ENCODE measurements around the gene OR10A4. TPM values are rescaled to one million over a fixed set of nuclear protein-coding genes. Genes with fewer than 3 reads are reported as not detected.
A peak's percentile ranks its signal among the peaks of the same experiment; 100 is the strongest.
"Not testable (repeated sequence)": the region's sequence is repeated elsewhere in the genome, so short reads cannot be mapped to it uniquely, and the experiment has no call there.

The OR10A4 gene
- total RNA-seq, 1 experiment from 2014 or later: not detected

DNA sequence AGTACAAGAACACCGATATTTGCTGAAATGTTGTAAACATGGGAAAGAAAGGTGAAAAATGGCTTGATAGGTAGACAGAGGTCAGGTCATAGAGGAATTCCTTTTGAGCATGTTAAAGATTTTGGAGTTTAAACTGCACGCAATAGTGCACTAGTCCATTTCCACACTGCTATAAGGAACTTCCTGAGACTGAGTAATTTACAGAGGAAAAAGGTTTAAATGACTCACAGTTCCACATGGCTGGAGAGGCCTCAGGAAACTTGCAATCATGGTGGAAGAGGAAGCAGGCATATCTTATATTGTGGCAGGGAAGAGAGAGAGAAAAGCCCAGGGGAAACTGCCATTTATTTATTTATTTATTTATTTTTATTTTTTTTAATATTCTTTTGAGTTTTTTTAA lies 25.9 kb upstream of the OR10A4 start:
- Histone ChIP-seq H3K27ac (ENCODE audit: low read length) (no peak overlapping the region), H3K27me3 (ENCODE audit: low read length) (no peaks in the 10 kb centered on the region), H2AFZ (ENCODE audit: low read length) (no peak overlapping the region), H3K4me1 (ENCODE audit: insufficient read depth, low read length) (no peaks in the 10 kb centered on the region), H3F3A (ENCODE audit: low read length, unreplicated experiment) (no peaks in the 10 kb centered on the region), H3K4me3 (ENCODE audit: low read length) (no peak overlapping the region), H3K9ac (ENCODE audit: low read length) (no peak overlapping the region), H4K20me1 (ENCODE audit: low read length) (no peaks in the 10 kb centered on the region), H3K79me2 (ENCODE audit: low read length) (no peaks in the 10 kb centered on the region), H3K4me2 (ENCODE audit: low read length) (no peak overlapping the region), H3K9me3 (ENCODE audit: low read length) (no peaks in the 10 kb centered on the region), H3K9me2 (replicated peaks; ENCODE audit: low read length) (no peaks in the 10 kb centered on the region), H3K36me3 (ENCODE audit: low read depth, low read length) (no peaks in the 10 kb centered on the region)
- TF ChIP-seq EZH2phosphoT487 (IDR thresholded peaks at IDR 0.05; ENCODE audit: borderline replicate concordance, low read length) (no peak), EZH2 (IDR thresholded peaks at IDR 0.05; ENCODE audit: low read length, unreplicated experiment) (no peak)
- TF ChIP-seq, protein P1, sequence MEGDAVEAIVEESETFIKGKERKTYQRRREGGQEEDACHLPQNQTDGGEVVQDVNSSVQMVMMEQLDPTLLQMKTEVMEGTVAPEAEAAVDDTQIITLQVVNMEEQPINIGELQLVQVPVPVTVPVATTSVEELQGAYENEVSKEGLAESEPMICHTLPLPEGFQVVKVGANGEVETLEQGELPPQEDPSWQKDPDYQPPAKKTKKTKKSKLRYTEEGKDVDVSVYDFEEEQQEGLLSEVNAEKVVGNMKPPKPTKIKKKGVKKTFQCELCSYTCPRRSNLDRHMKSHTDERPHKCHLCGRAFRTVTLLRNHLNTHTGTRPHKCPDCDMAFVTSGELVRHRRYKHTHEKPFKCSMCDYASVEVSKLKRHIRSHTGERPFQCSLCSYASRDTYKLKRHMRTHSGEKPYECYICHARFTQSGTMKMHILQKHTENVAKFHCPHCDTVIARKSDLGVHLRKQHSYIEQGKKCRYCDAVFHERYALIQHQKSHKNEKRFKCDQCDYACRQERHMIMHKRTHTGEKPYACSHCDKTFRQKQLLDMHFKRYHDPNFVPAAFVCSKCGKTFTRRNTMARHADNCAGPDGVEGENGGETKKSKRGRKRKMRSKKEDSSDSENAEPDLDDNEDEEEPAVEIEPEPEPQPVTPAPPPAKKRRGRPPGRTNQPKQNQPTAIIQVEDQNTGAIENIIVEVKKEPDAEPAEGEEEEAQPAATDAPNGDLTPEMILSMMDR (conservative IDR thresholded peaks at IDR 0.05; ENCODE audit: low read depth, low read length): no peak
- ChIA-PET POLR2A (ENCODE audit: unreplicated experiment) (no interaction called here), CTCF (no interaction called here)
- BruUV-seq (replicated peaks): no TSS peak
- DNase-seq (no peak), ATAC-seq (no peak)
- intact Hi-C loops (cut with micrococcal nuclease): no loop called here

DNA sequence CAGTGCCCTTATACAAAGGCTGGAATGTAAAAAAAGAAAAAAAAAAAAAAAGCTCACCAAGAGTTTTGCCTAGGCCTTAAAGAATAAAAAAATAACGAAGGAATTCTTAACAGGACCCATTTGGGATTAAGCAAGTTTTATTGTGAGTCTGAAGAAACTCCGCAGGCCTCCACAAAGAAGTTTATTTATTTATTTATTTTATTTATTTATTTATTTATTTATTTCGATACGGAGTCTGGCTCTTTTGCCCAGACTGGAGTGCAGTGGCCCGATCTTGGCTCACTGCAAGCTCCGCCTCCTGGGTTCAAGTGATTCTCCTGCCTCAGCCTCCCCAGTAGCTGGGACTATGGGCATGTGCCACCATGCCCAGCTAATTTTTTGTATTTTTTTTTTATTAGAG lies 21.6 kb upstream of the OR10A4 start:
- H3K9me3 ChIP-seq (ENCODE audit: low read length); intact Hi-C loops (cut with micrococcal nuclease); DNase-seq; H3F3A ChIP-seq (ENCODE audit: low read length, unreplicated experiment); H3K4me2 ChIP-seq (ENCODE audit: low read length); H3K9ac ChIP-seq (ENCODE audit: low read length); H3K27me3 ChIP-seq (ENCODE audit: low read length); H3K36me3 ChIP-seq (ENCODE audit: low read depth, low read length); CTCF ChIA-PET; H3K27ac ChIP-seq (ENCODE audit: low read length); H3K79me2 ChIP-seq (ENCODE audit: low read length); H4K20me1 ChIP-seq (ENCODE audit: low read length); H3K4me3 ChIP-seq (ENCODE audit: low read length); H3K9me2 ChIP-seq (replicated peaks; ENCODE audit: low read length); BruUV-seq (replicated peaks); H2AFZ ChIP-seq (ENCODE audit: low read length); H3K4me1 ChIP-seq (ENCODE audit: insufficient read depth, low read length); ATAC-seq: not testable (repeated sequence)
- POLR2A ChIA-PET (ENCODE audit: unreplicated experiment): interaction anchor here (0.6 kb wide), 1 partner anchor 619 kb away, joined by 6 read pairs; no protein-coding TSS in a partner anchor

DNA sequence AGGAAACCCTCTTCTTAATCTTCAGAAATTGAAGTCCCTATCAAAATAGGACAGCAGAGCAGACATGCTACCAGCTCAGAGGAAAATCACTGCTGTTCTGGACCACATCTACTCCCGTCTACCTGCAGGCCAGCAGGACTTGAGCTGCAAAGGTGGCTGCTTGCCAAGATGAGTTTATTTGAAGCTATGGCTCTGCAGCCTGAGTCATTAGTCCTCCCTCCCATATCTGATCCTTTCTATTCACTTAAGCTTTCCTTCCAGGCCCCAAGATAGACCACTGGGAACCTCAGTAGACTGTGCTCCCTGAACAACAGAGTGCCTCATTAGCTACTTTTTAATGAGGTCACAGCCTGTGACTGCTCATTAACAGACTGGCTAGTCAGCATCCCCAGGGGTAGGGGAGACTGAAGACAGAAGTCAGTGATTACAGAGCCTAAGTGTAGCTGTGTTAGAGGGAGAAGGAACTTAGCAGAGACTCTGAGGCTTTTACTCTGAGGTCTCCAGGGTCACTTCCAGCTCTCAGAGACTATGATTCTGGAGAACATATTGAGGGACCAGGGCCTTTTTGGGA lies 20.4 kb upstream of the OR10A4 start:
- ChIA-PET POLR2A (ENCODE audit: unreplicated experiment) (no interaction called here), CTCF (no interaction called here)
- Histone ChIP-seq H3K27me3 (ENCODE audit: low read length) (no peaks in the 10 kb centered on the region), H2AFZ (ENCODE audit: low read length) (no peak overlapping the region), H3K36me3 (ENCODE audit: low read depth, low read length) (no peaks in the 10 kb centered on the region), H3K27ac (ENCODE audit: low read length) (no peak overlapping the region), H3K9ac (ENCODE audit: low read length) (no peak overlapping the region), H3K9me2 (replicated peaks; ENCODE audit: low read length) (no peaks in the 10 kb centered on the region), H3K4me3 (ENCODE audit: low read length) (no peak overlapping the region), H3K4me2 (ENCODE audit: low read length) (no peak overlapping the region), H3K79me2 (ENCODE audit: low read length) (no peaks in the 10 kb centered on the region), H3K4me1 (ENCODE audit: insufficient read depth, low read length) (no peaks in the 10 kb centered on the region), H3K9me3 (ENCODE audit: low read length) (no peaks in the 10 kb centered on the region), H4K20me1 (ENCODE audit: low read length) (no peaks in the 10 kb centered on the region), H3F3A (ENCODE audit: low read length, unreplicated experiment) (no peaks in the 10 kb centered on the region)
- no TSS peak for BruUV-seq (replicated peaks)
- TF ChIP-seq EZH2phosphoT487 (IDR thresholded peaks at IDR 0.05; ENCODE audit: borderline replicate concordance, low read length) (no peak), EZH2 (IDR thresholded peaks at IDR 0.05; ENCODE audit: low read length, unreplicated experiment) (no peak)
- TF ChIP-seq, protein P1 (conservative IDR thresholded peaks at IDR 0.05; ENCODE audit: low read depth, low read length): no peak
- peak; percentile 73 for DNase-seq
- intact Hi-C loops (cut with micrococcal nuclease): no loop called here
- ATAC-seq: peak; percentile 84
